Naive B cell (primary cell): ENCODE results near the gene AHI1. TPM values are rescaled to one million over a fixed set of nuclear protein-coding genes. Genes with fewer than 3 reads are reported as not detected.

Experiments
- ATAC-seq, 2 donors: fragments of 150-1000 bp; cut with Tn5 transposase; 2 replicates each; pipeline ENCODE4 v1.10.0; 2021; ENCODE audit warnings: low read depth in 2 of 2, mild to moderate bottlenecking in 2 of 2, moderate library complexity in 2 of 2
- DNase-seq: peaks from one replicate; pipeline ENCODE4 v3.0.0; 2022
- H3K27ac Mint-ChIP-seq, 6 donors: one replicate each; pipeline ENCODE4 v1.8.0; 2020 to 2022; ENCODE audit warnings: mild to moderate bottlenecking in 6 of 6, mixed read lengths in 6 of 6, moderate library complexity in 5 of 6, inconsistent platforms in 2 of 6
- H3K27me3 Mint-ChIP-seq, 3 donors: one replicate each; pipeline ENCODE4 v1.8.0; 2021 to 2022; ENCODE audit warnings: mixed read lengths in 3 of 3, mild to moderate bottlenecking in 1 of 3
- H3K36me3 Mint-ChIP-seq, 2 donors: one replicate each; pipeline ENCODE4 v1.8.0; 2020 to 2022; ENCODE audit warnings: mixed read lengths in 2 of 2, inconsistent platforms in 1 of 2, mild to moderate bottlenecking in 1 of 2
- H3K4me1 Mint-ChIP-seq, 3 donors: one replicate each; pipeline ENCODE4 v1.8.0; 2020 to 2022; ENCODE audit warnings: mixed read lengths in 3 of 3, inconsistent platforms in 1 of 3, mild to moderate bottlenecking in 1 of 3, moderate library complexity in 1 of 3
- H3K4me3 Mint-ChIP-seq, 8 donors: one replicate each; pipeline ENCODE4 v1.8.0; 2020 to 2022; ENCODE audit warnings: mild to moderate bottlenecking in 8 of 8, mixed read lengths in 8 of 8, moderate library complexity in 8 of 8, inconsistent platforms in 2 of 8
- H3K9me3 Mint-ChIP-seq, 7 donors: one replicate each; pipeline ENCODE4 v1.8.0; 2020 to 2022; ENCODE audit warnings: mixed read lengths in 7 of 7, mild to moderate bottlenecking in 5 of 7, inconsistent platforms in 2 of 7, moderate library complexity in 1 of 7
- polyA plus RNA-seq, 6 donors: library from polyadenylated mRNA; unstranded; fragments of 300-500 nt; fragmentation: Illumina TruSeq; gene quantifications; one replicate each; pipeline ENCODE4 v1.2.3, GENCODE V29; 2021; ENCODE audit warnings: low read depth in 6 of 6

Gene AHI1
- polyA plus RNA-seq, 6 donors from 2014 or later = 2.5 to 7.8 (median 6.1) TPM; not detected in 1

DNA sequence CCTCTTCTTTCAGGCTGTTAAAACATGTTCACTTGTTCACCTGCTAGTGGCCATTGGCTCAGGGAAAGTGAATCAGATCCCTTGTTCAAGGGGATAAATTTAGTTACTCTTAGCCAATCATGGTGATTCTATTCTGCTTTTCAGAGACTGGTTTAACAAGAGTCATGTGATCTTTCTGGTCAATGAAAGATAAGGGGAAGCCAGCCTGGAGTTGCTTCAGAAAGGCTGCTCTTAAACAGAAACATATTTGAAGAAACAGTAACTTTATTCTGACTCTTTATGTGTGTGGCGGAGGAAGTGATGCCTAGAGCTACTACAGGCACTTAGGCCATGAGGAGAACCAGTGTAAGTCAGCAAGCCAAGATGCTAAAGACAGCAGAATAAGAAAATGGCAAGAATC, 28.1 kb upstream of the AHI1 start:
- Mint-ChIP-seq H3K4me1 (no peaks in the 10 kb centered on the region), H3K36me3 (no peaks in the 10 kb centered on the region), H3K9me3 (no peaks in the 10 kb centered on the region), H3K27ac (no peak overlapping the region), H3K4me3 (no peak overlapping the region), H3K27me3 (no peaks in the 10 kb centered on the region)
- ATAC-seq (no peak), DNase-seq (no peak)

- Mint-ChIP-seq H3K4me3 (no peak overlapping the region), H3K4me1 (no peaks in the 10 kb centered on the region), H3K27ac (peak overlapping the region in 2 of 6 donors; percentile 20 to 53), H3K9me3 (peaks cover 0 to 5% (median 0%) of the 10 kb centered on the region in 7 donors), H3K27me3 (no peaks in the 10 kb centered on the region), H3K36me3 (no peaks in the 10 kb centered on the region)
- ATAC-seq (no peak), DNase-seq (no peak)
Measured at GRCh38 chr6:135522965-135523692, 25.6 kb upstream of the AHI1 start.

- Mint-ChIP-seq H3K36me3 (no peaks in the 10 kb centered on the region), H3K27me3 (no peaks in the 10 kb centered on the region), H3K4me1 (no peaks in the 10 kb centered on the region), H3K9me3 (peaks cover 0 to 11% (median 2%) of the 10 kb centered on the region in 7 donors), H3K4me3 (no peak overlapping the region), H3K27ac (peak overlapping the region in 1 of 6 donors; percentile 31)
- DNase-seq = no peak
- no peak for ATAC-seq
Measured at GRCh38 chr6:135521431-135521830, 23.9 kb upstream of the AHI1 start.

- H3K27me3 Mint-ChIP-seq = no peaks in the 10 kb centered on the region
- DNase-seq (no peak), ATAC-seq (no peak)
- H3K27ac Mint-ChIP-seq = no peak overlapping the region
- H3K4me1 Mint-ChIP-seq = no peaks in the 10 kb centered on the region
- no peak overlapping the region for H3K4me3 Mint-ChIP-seq
- no peaks in the 10 kb centered on the region for H3K36me3 Mint-ChIP-seq
- H3K9me3 Mint-ChIP-seq = peaks cover 0 to 11% (median 2%) of the 10 kb centered on the region in 7 donors
Measured at GRCh38 chr6:135520781-135521180, 23.2 kb upstream of the AHI1 start.

- ATAC-seq (no peak), DNase-seq (no peak)
- Mint-ChIP-seq H3K4me3 (no peak overlapping the region), H3K27ac (no peak overlapping the region), H3K4me1 (no peaks in the 10 kb centered on the region), H3K36me3 (no peaks in the 10 kb centered on the region), H3K27me3 (no peaks in the 10 kb centered on the region), H3K9me3 (peaks cover 0 to 11% (median 2%) of the 10 kb centered on the region in 7 donors)
Measured at GRCh38 chr6:135519348-135519747, 21.8 kb upstream of the AHI1 start.

- Mint-ChIP-seq H3K27me3 (no peaks in the 10 kb centered on the region), H3K4me3 (peak overlapping the region in 1 of 8 donors; percentile 54), H3K9me3 (peaks cover 0 to 11% (median 2%) of the 10 kb centered on the region in 7 donors), H3K27ac (no peak overlapping the region), H3K36me3 (no peaks in the 10 kb centered on the region), H3K4me1 (no peaks in the 10 kb centered on the region)
- ATAC-seq = no peak
- DNase-seq = no peak
Measured at GRCh38 chr6:135517527-135517926, 20.0 kb upstream of the AHI1 start.

DNA sequence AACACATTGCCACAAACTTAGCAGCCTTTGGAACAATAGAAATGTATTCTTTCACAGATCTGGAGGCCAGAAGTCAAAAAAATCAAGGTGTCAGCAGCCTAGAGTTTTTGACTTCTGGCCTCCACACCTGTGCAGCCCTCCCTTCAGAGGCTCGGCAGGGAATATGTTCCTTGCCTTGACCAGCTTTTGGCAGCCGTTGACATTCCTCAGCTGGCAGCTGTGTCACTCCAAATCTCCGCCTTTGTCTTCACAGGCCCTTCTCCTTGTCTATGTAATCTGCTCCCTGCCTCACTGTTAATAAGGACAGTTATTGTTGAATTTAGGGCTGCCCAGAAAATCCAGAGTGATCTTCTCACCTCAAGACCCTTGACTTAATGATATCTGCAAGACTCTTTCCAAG, 17.2 kb upstream of the AHI1 start:
- peaks cover 0 to 5% (median 0%) of the 10 kb centered on the region in 3 donors for H3K27me3 Mint-ChIP-seq
- H3K9me3 Mint-ChIP-seq = peaks cover 0 to 11% (median 2%) of the 10 kb centered on the region in 7 donors
- H3K36me3 Mint-ChIP-seq = no peaks in the 10 kb centered on the region
- ATAC-seq = no peak
- no peaks in the 10 kb centered on the region for H3K4me1 Mint-ChIP-seq
- no peak for DNase-seq
- no peak overlapping the region for H3K27ac Mint-ChIP-seq
- no peak overlapping the region for H3K4me3 Mint-ChIP-seq

- Mint-ChIP-seq H3K4me1 (no peaks in the 10 kb centered on the region), H3K9me3 (no peaks in the 10 kb centered on the region), H3K36me3 (no peaks in the 10 kb centered on the region), H3K27ac (peak overlapping the region in 1 of 6 donors; percentile 7), H3K4me3 (no peak overlapping the region), H3K27me3 (no peaks in the 10 kb centered on the region)
- peak; percentile 71 for ATAC-seq
- peak; percentile 24 for DNase-seq
Measured at GRCh38 chr6:135506270-135506997, 8.9 kb upstream of the AHI1 start.

GRCh38 chr6:135505648-135506047, 8.1 kb upstream of the AHI1 start:
- H3K36me3 Mint-ChIP-seq = no peaks in the 10 kb centered on the region
- H3K27me3 Mint-ChIP-seq = no peaks in the 10 kb centered on the region
- H3K4me3 Mint-ChIP-seq = no peak overlapping the region
- no peak for DNase-seq
- no peak for ATAC-seq
- no peaks in the 10 kb centered on the region for H3K4me1 Mint-ChIP-seq
- H3K9me3 Mint-ChIP-seq = no peaks in the 10 kb centered on the region
- H3K27ac Mint-ChIP-seq = peak overlapping the region in 2 of 6 donors; percentile 7 to 45

GRCh38 chr6:135505222-135505621, 7.7 kb upstream of the AHI1 start:
- Mint-ChIP-seq H3K9me3 (no peaks in the 10 kb centered on the region), H3K27ac (peak overlapping the region in 1 of 6 donors; percentile 29), H3K4me3 (no peak overlapping the region), H3K36me3 (no peaks in the 10 kb centered on the region), H3K27me3 (no peaks in the 10 kb centered on the region), H3K4me1 (no peaks in the 10 kb centered on the region)
- DNase-seq (no peak), ATAC-seq (no peak)

DNA sequence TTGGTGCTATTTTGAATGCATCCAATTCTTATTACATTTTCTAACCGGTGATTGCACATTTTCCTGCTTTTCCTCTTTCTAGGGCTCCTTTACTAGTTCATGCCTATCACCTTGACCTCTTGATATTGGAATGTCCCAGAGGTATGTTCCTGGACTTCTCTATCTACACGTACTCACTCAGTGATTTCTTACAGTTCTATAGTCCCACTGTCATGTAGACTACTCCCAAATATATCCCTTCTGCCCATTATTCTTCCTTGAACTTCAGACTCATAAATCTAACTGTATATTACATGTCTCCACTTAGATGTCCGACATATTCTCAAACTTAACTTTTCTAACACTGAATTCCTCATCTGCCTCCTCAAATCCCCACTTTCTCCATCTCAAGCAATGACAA, 7.2 kb upstream of the AHI1 start:
- H3K9me3 Mint-ChIP-seq = no peaks in the 10 kb centered on the region
- no peak overlapping the region for H3K27ac Mint-ChIP-seq
- no peaks in the 10 kb centered on the region for H3K4me1 Mint-ChIP-seq
- H3K27me3 Mint-ChIP-seq = no peaks in the 10 kb centered on the region
- ATAC-seq (no peak), DNase-seq (no peak)
- peak overlapping the region in 1 of 8 donors; percentile 3 for H3K4me3 Mint-ChIP-seq
- no peaks in the 10 kb centered on the region for H3K36me3 Mint-ChIP-seq

GRCh38 chr6:135503703-135504475, 6.3 kb upstream of the AHI1 start:
- Mint-ChIP-seq H3K27me3 (no peaks in the 10 kb centered on the region), H3K27ac (no peak overlapping the region), H3K4me3 (no peak overlapping the region), H3K36me3 (no peaks in the 10 kb centered on the region), H3K9me3 (no peaks in the 10 kb centered on the region), H3K4me1 (no peaks in the 10 kb centered on the region)
- no peak for DNase-seq
- no peak for ATAC-seq

GRCh38 chr6:135499441-135500340, 2.2 kb upstream of the AHI1 start:
- DNase-seq (no peak), ATAC-seq (no peak)
- Mint-ChIP-seq H3K9me3 (no peaks in the 10 kb centered on the region), H3K4me1 (peaks cover 5 to 6% (median 6%) of the 10 kb centered on the region in 3 donors), H3K4me3 (no peak overlapping the region), H3K27ac (no peak overlapping the region), H3K36me3 (no peaks in the 10 kb centered on the region), H3K27me3 (no peaks in the 10 kb centered on the region)
